H7 (cell line): ENCODE results near the gene GLI3. TPM values are rescaled to one million over a fixed set of nuclear protein-coding genes. Genes with fewer than 3 reads are reported as not detected.

ENCODE experiments used
- DNase-seq: peaks from one replicate; pipeline ENCODE4 v3.0.0; 2012
- H3K27me3 ChIP-seq: 2 replicates; pipeline ENCODE4 v1.6.0; 2011; ENCODE audit warnings: mild to moderate bottlenecking, low read length; ENCODE audit not compliant: control insufficient read depth, insufficient read depth
- H3K36me3 ChIP-seq: replicated peaks from 2 replicates; pipeline ENCODE4 v1.5.1; 2011; ENCODE audit warnings: low read length; ENCODE audit not compliant: control insufficient read depth, insufficient read depth
- H3K4me3 ChIP-seq: 2 replicates; pipeline ENCODE4 v1.5.1; 2011; ENCODE audit warnings: low read depth, mild to moderate bottlenecking, control low read depth, low read length, moderate library complexity; ENCODE audit not compliant: insufficient read depth
- total RNA-seq: library from RNA; depleted of rRNA; stranded (reverse); fragments of >200 nt; shearing (Covaris generic); gene quantifications from 2 replicates; pipeline ENCODE4 v1.2.3, GENCODE V29; 2014

GLI3 gene
- total RNA-seq, 1 experiment from 2014 or later: 6.7 TPM

GRCh38 chr7:41997151-41997550, 239.9 kb downstream of the GLI3 start:
- Histone ChIP-seq H3K4me3 (no peak overlapping the region), H3K36me3 (no peaks in the 10 kb centered on the region), H3K27me3 (no peaks in the 10 kb centered on the region)
- DNase-seq: no peak

- no peak for DNase-seq
- H3K4me3 ChIP-seq: no peak overlapping the region
- H3K36me3 ChIP-seq: no peaks in the 10 kb centered on the region
- no peaks in the 10 kb centered on the region for H3K27me3 ChIP-seq
Measured at GRCh38 chr7:41996381-41997035, 240.5 kb downstream of the GLI3 start.

DNA sequence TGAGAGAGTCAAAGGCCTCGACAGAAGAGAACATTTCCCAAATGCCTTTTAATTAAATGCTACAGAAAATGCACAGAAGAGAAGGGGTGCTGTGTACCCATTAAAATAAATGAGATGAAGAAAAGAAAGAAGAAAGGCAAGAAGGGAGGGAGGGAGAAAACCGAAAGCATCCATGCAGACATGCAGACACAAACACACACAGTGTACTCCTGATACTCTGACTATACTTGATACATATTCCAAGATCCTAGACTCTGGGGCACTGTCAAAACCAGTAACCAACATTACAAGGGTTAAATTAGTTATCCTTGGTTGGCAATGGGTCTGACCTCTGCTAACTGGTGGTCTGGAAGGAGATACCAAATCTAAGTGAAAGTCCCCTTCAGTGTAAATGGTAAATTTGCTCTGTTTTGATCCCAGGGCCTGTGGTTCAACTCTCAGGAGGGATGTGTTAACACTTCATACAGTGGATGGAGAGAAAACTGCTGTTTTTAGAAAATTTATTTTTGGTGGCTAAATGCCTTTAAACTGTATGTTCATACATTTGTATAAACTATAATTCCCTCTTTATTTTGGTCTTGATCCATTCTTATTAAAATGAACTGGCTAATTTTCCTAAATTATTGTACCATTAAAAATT, 241.3 kb downstream of the GLI3 start:
- no peaks in the 10 kb centered on the region for H3K36me3 ChIP-seq
- H3K27me3 ChIP-seq: no peaks in the 10 kb centered on the region
- H3K4me3 ChIP-seq: no peak overlapping the region
- no peak for DNase-seq

GRCh38 chr7:41994746-41995110, 242.3 kb downstream of the GLI3 start:
- no peaks in the 10 kb centered on the region for H3K27me3 ChIP-seq
- no peaks in the 10 kb centered on the region for H3K36me3 ChIP-seq
- DNase-seq: no peak
- H3K4me3 ChIP-seq: no peak overlapping the region

DNA sequence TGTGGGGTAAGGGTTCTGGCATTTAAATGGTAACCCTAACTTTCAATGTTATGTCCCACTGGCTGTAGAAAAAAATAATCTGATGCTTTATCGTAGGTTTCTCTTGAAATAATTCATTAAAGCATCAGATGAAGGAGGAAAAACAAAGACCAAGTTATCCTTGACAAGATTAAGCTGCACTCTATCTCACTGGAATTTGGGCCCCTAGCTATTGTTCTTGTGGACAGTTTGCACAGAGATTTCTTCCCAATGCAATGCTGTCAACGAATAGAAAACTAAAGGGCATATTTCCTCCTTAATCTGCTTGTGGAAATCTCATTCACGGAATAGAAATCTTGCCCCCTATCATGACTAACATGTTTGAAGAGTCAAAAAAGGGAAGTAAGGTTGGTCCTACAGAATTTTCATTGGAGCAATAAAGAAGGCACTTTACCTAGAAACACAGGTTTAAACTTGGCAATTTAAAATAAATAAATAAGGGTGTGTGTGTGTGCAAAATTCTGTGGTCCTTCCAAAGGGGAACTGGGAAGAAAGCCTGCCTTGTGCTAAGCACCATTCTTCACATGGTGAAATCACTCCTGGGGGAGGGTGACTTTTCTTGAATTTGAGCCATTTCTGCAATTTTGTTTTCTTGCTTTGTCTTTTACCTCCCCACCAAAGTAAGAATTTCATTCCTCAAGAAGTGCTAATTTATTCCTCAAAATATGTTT, 242.8 kb downstream of the GLI3 start:
- no peak for DNase-seq
- Histone ChIP-seq H3K36me3 (no peaks in the 10 kb centered on the region), H3K27me3 (no peaks in the 10 kb centered on the region), H3K4me3 (no peak overlapping the region)

DNA sequence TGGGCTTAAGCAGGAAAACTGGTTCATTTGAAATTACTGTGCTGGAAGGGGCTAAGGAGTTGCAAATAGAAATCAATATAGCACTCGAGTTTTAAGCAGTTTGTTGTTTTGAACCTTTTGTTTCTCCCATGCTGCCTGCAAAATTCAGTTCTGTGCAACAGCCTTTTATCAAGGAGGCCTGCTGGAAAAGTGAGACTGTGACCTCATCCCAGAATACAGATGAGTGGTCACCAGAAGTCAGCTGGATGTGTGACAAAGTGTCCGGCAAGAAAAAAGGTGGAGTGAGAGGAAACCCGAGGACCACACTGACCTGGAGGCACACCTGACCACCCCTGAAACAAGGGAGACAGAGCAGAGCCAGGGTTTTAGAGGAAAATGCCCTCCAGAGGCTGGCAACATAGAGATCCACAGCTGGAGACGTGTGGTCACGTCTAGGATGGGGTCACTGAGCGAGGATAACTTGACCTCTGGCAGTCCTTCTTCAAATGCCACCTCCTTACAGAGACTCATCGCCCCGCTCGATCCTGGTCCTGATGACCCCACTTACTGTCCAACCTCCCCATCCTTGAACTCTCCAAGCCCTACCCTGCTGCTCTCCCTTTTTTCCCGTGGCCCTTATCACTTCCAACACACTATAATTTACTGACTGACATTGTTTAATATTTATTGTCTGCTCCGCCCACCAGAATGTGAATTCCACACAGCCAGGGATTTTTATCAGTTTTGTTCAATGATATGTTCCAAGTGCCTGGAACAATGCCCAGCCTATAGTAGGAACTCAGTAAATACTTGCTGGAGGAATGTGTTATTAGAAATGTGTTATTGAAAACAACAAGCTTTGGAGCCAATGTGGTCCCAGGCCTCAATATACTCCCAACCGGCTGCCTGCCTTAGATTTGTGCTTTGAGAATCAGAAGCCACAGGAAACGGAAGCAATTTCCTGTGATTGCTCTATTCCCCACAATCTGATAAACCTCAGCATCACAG, 243.8 kb downstream of the GLI3 start:
- DNase-seq: no peak

DNA sequence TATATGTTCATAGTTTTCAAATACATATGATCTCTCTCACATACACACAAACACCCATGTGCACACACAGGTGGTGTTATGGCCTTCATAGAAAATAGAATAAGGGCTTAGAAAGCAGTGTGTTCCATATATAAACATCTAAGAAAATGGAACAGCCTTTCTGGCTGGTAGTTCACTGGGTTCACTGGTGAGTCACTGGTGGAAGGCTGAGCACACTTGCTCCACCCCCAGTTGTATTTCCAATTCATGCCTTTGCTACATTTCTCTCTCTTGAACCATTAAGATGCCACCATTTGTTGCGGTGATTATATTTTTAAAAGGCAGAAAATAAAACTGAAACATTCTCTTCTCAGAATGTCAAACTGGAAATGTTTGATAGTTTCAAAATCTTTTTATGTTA, 252.1 kb downstream of the GLI3 start:
- Histone ChIP-seq H3K36me3 (no peaks in the 10 kb centered on the region), H3K4me3 (no peak overlapping the region), H3K27me3 (no peaks in the 10 kb centered on the region)
- no peak for DNase-seq

More for the DNA sequence above, 243.8 kb downstream of the GLI3 start:
- Histone ChIP-seq H3K4me3 (no peak overlapping the region), H3K36me3 (no peaks in the 10 kb centered on the region), H3K27me3 (no peaks in the 10 kb centered on the region)

- H3K4me3 ChIP-seq: no peak overlapping the region
- DNase-seq: no peak
- H3K36me3 ChIP-seq: no peaks in the 10 kb centered on the region
- no peaks in the 10 kb centered on the region for H3K27me3 ChIP-seq
Measured at GRCh38 chr7:41981046-41982040, 255.7 kb downstream of the GLI3 start.

DNA sequence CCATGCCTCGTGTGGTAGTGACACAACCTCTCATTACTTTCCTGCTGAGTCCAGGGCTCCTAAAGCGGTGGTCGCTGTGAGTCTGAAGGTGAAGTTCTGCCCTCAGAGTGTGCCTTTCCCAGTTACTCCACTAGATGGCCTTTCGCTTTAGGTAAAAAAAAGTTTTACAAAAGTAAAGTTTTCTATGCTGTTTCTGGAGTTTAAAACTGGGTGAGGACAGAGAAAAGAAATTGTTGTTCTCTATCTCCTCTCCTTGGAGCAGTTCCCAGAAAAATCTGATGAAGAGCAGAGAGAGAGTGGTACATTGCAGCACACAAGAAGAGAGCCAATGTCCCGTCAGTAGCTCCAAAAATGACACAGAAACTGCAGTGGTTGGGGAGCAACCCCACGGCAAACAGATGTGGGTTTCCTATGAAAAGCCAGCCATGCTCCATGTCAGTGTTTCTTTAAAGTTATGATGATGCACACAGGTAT, 257.1 kb downstream of the GLI3 start:
- H3K36me3 ChIP-seq: no peaks in the 10 kb centered on the region
- no peaks in the 10 kb centered on the region for H3K27me3 ChIP-seq

GRCh38 chr7:41978858-41979257, 258.2 kb downstream of the GLI3 start:
- Histone ChIP-seq H3K27me3 (no peaks in the 10 kb centered on the region), H3K36me3 (no peaks in the 10 kb centered on the region), H3K4me3 (no peak overlapping the region)
- DNase-seq: no peak

More for the DNA sequence above, 257.1 kb downstream of the GLI3 start:
- H3K4me3 ChIP-seq: no peak overlapping the region
- peak; percentile 46 for DNase-seq

- no peak for DNase-seq
- Histone ChIP-seq H3K4me3 (no peak overlapping the region), H3K27me3 (no peaks in the 10 kb centered on the region), H3K36me3 (no peaks in the 10 kb centered on the region)
Measured at GRCh38 chr7:41977661-41978060, 259.3 kb downstream of the GLI3 start.

DNA sequence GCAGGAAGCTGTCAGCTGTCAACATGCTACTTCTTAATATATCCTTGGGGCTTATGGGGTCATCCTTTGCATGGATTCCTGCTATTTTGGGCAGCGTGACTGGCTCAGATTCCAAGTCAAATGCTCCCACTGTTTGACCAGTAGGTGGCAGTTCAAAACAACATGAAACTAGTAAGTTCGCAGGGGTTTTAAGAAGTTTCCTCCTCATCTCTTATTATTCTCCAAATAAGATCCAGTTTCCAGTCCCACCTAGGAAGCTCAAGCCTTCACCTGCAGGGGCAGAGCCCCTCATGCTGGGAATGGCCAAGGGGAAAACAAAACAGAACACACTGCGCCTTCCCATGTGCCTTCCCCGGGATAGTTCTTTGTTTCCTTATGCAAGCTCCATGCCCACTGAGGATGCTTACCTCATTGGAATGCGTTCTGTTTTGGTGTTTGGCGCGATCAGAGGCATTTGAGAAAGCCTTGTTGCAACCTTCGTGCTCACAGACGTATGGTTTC, 259.8 kb downstream of the GLI3 start:
- peak; percentile 59 for DNase-seq
- no peaks in the 10 kb centered on the region for H3K36me3 ChIP-seq
- H3K4me3 ChIP-seq: no peak overlapping the region
- no peaks in the 10 kb centered on the region for H3K27me3 ChIP-seq

- no peak for DNase-seq
- H3K36me3 ChIP-seq: no peaks in the 10 kb centered on the region
- no peaks in the 10 kb centered on the region for H3K27me3 ChIP-seq
- H3K4me3 ChIP-seq: no peak overlapping the region
Measured at GRCh38 chr7:41976411-41976810, 260.6 kb downstream of the GLI3 start.
